Stimulated activated effector memory CD8-positive, alpha-beta T cell treated with anti-CD3 and anti-CD28 coated beads, Interleukin-12 subunit alpha, Interleukin-12 subunit beta, amount 100 ng/mL, for 72 hours (primary cell): Measurements from ENCODE around the gene INPP5A.
"Not testable (repeated sequence)": the region's sequence is repeated elsewhere in the genome, so short reads cannot be mapped to it uniquely, and the experiment has no call there.

ENCODE experiments used
- ATAC-seq: fragments of 150-1000 bp; cut with Tn5 transposase; 2 replicates; pipeline ENCODE4 v1.10.0; 2021
- DNase-seq, 2 donors: peaks; one replicate each; pipeline ENCODE4 v3.0.0; 2021 to 2022; ENCODE audit warnings: low spot score in 2 of 2
- H3K27ac Mint-ChIP-seq: one replicate; pipeline ENCODE4 v1.8.0; 2022; ENCODE audit warnings: mild to moderate bottlenecking, mixed read lengths
- H3K36me3 Mint-ChIP-seq: one replicate; pipeline ENCODE4 v1.8.0; 2022; ENCODE audit warnings: mild to moderate bottlenecking, mixed read lengths
- H3K4me1 Mint-ChIP-seq: one replicate; pipeline ENCODE4 v1.8.0; 2022; ENCODE audit warnings: mixed read lengths
- H3K4me3 Mint-ChIP-seq: one replicate; pipeline ENCODE4 v1.8.0; 2022; ENCODE audit warnings: mild to moderate bottlenecking, mixed read lengths
- H3K9me3 Mint-ChIP-seq: one replicate; pipeline ENCODE4 v1.8.0; 2022; ENCODE audit warnings: mixed read lengths

The INPP5A gene

DNA sequence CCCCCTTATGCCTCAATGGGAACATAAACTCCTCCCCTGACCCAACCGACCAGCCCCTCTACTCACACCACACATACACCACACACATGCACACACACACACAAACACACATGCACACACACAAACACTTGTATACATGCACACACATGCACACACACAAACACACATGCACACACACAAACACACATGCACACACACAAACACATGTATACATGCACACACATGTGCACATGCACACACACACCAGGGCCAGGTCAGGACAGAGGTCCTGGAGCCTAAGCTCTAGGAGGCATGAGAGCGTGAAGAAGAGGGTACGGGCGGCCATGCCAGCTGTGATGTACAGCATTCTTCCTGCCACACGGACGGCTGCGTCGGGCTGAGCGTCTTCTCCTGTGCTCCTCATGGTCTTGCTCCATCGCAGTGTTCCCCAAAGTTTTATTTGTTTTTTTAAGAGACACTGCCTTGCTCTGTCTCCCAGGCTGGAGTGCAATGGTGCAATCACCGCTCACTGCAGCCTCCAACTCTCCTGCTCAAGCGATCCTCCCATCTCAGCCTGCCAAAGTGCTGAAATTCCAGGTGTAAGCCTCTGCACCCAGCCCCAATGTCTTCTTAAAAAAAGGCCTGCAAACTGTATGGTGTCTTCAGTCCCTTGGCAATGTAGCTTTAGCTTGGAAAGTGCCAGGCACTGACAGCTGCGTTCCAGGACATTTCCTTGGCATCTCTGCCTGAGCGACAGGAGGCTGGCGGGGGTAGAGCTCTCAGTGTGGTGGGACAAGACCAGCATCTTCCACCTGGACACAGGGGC is 38.8 kb upstream of the INPP5A start:
- Mint-ChIP-seq H3K36me3 (no peaks in the 10 kb centered on the region), H3K4me1 (no peaks in the 10 kb centered on the region), H3K27ac (no peak overlapping the region), H3K9me3 (no peaks in the 10 kb centered on the region), H3K4me3 (no peak overlapping the region)
- DNase-seq: no peak
- no peak for ATAC-seq

GRCh38 chr10:132499367-132499685 is 38.3 kb upstream of the INPP5A start:
- Mint-ChIP-seq H3K9me3 (no peaks in the 10 kb centered on the region), H3K4me1 (no peaks in the 10 kb centered on the region), H3K4me3 (no peak overlapping the region), H3K36me3 (no peaks in the 10 kb centered on the region), H3K27ac (no peak overlapping the region)
- DNase-seq (no peak), ATAC-seq (no peak)

GRCh38 chr10:132500781-132501415 is 36.7 kb upstream of the INPP5A start:
- ATAC-seq (no peak), DNase-seq (no peak)
- Mint-ChIP-seq H3K36me3 (no peaks in the 10 kb centered on the region), H3K27ac (no peak overlapping the region), H3K9me3 (no peaks in the 10 kb centered on the region), H3K4me3 (no peak overlapping the region), H3K4me1 (no peaks in the 10 kb centered on the region)

DNA sequence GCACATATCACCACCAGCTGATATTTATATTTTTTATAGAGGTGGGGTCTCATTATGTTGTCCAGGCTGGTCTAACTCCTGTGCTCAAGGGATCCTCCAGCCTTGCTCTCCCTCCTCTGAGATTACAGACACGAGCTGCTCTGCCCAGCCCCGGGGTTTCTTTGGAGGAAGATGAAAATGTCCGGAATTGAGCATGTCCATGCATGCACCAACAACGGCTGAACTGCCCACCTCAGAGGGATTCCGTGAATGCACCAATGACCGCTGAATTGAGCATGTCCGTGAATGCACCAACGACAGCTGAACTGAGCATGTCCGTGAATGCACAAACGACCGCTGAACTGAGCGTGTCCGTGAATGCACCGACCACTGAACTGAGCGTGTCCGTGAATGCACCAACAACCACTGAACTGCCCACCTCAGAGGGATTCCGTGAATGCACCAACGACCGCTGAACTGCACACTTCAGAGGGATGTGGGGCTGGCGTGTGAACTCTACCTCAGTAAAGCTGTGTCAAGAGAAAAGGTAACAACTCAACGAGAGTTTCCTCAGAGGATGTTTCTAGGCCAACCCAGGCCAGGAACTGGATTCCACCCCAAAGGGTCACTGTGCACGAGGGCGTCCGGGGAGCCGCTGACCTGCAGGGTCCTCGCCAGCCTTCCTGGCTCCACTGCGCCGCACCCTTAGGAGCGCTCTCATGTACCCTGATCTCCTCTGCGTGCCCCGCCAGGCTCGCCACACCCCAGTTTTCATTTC is 34.9 kb upstream of the INPP5A start:
- Mint-ChIP-seq H3K9me3 (no peaks in the 10 kb centered on the region), H3K36me3 (no peaks in the 10 kb centered on the region), H3K4me3 (no peak overlapping the region), H3K27ac (no peak overlapping the region), H3K4me1 (no peaks in the 10 kb centered on the region)
- DNase-seq (no peak), ATAC-seq (no peak)

GRCh38 chr10:132503581-132504421 is 33.8 kb upstream of the INPP5A start:
- DNase-seq: no peak
- Mint-ChIP-seq H3K9me3 (no peaks in the 10 kb centered on the region), H3K36me3 (no peaks in the 10 kb centered on the region), H3K4me1 (no peaks in the 10 kb centered on the region), H3K27ac (no peak overlapping the region), H3K4me3 (no peak overlapping the region)
- no peak for ATAC-seq

DNA sequence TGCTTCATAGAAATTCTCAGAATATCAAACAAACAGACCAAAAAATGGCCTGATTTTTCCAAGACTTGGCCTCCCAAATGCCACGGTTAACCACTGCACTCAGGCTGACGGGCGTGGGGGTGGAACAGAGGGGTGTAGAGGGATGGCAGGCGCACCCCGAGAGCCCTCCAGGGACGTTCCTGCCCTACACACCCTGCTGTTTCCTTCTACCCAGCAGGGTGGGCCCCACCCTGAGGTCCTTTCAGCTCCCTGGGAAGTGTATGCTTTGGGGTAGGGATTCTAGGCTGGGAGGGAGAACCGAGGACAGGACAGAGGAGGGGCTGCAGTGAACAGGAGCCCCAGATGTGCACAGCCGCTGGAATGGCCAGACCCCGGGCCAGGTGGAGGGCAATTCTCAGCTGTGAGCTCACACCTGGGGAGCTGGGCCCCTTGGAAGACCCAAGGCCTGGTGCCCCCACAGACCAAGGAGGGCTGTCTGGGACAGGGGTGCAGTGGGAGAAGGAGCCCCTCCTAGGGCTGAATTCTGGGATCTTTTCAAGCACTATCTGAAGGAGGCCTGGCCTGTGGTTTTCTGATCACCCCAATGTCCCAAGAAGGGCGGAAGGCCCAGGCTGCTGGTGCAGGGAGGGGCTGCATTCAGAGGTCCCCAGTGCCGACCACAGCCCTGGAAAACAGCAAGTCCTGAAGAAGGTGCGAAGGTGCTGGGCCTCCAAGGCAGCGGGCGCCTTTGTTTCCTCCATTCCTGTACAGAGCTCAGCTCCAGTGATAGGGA is 32.9 kb upstream of the INPP5A start:
- H3K4me1 Mint-ChIP-seq: no peaks in the 10 kb centered on the region
- ATAC-seq: no peak
- no peak for DNase-seq
- no peaks in the 10 kb centered on the region for H3K9me3 Mint-ChIP-seq
- H3K4me3 Mint-ChIP-seq: no peak overlapping the region
- H3K27ac Mint-ChIP-seq: no peak overlapping the region
- H3K36me3 Mint-ChIP-seq: no peaks in the 10 kb centered on the region

- not testable (repeated sequence) for H3K4me3 Mint-ChIP-seq, H3K4me1 Mint-ChIP-seq, H3K27ac Mint-ChIP-seq, ATAC-seq, H3K36me3 Mint-ChIP-seq, DNase-seq, H3K9me3 Mint-ChIP-seq
These were observed 32.0 kb upstream of the INPP5A start for GRCh38 chr10:132505546-132505945.

DNA sequence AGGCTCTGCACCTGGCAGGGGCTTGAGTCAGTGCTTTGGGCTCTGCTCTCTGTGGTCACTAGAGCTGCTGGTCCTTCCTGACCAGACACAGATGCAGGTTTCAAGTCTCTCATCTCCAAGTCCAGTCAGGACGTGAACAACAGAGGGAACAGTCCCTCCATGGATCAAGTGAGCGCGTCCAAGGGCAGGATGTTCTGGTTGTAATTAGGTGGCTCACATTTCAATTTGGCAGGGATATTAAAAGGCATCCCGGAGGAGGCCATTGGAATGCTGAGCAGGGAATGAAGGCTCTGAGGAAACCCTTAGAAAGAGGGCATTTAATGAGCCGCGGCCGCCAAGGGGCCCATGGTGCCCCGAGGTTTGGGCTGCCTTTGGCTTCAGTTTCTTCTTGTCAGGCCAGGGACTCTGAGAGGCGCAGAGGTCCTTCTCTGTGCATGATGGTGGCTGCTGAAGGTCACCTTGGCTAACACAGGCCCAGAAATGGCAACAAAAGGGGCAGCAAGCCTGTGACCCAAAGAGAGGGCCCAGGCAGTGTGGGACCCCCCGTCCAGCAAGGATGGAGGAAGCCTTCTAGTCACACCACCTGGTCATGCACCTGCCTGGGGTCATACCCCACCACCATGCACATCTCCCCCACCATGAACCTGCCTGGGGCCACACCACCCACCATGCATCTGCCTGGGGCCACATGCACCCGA is 30.7 kb upstream of the INPP5A start:
- Mint-ChIP-seq H3K9me3 (no peaks in the 10 kb centered on the region), H3K4me3 (no peak overlapping the region), H3K4me1 (peaks cover 4% of the 10 kb centered on the region), H3K36me3 (no peaks in the 10 kb centered on the region), H3K27ac (no peak overlapping the region)
- ATAC-seq (peak; percentile 43), DNase-seq (no peak)

GRCh38 chr10:132507409-132507955 is 30.1 kb upstream of the INPP5A start:
- Mint-ChIP-seq H3K36me3 (no peaks in the 10 kb centered on the region), H3K4me1 (peaks cover 4% of the 10 kb centered on the region), H3K27ac (no peak overlapping the region), H3K4me3 (no peak overlapping the region), H3K9me3 (no peaks in the 10 kb centered on the region)
- no peak for DNase-seq
- no peak for ATAC-seq

GRCh38 chr10:132507956-132508490 is 29.6 kb upstream of the INPP5A start:
- no peaks in the 10 kb centered on the region for H3K36me3 Mint-ChIP-seq
- peak; percentile 5 for ATAC-seq
- H3K27ac Mint-ChIP-seq: no peak overlapping the region
- peaks cover 4% of the 10 kb centered on the region for H3K4me1 Mint-ChIP-seq
- H3K9me3 Mint-ChIP-seq: no peaks in the 10 kb centered on the region
- no peak for DNase-seq
- no peak overlapping the region for H3K4me3 Mint-ChIP-seq

GRCh38 chr10:132508581-132509443 is 28.8 kb upstream of the INPP5A start:
- no peak overlapping the region for H3K27ac Mint-ChIP-seq

GRCh38 chr10:132509506-132510173 is 27.9 kb upstream of the INPP5A start:
- Mint-ChIP-seq H3K27ac (no peak overlapping the region), H3K9me3 (no peaks in the 10 kb centered on the region), H3K36me3 (no peaks in the 10 kb centered on the region), H3K4me1 (peaks cover 4% of the 10 kb centered on the region), H3K4me3 (no peak overlapping the region)
- ATAC-seq (no peak), DNase-seq (no peak)

More at GRCh38 chr10:132508581-132509443, 28.8 kb upstream of the INPP5A start:
- Mint-ChIP-seq H3K36me3 (no peaks in the 10 kb centered on the region), H3K9me3 (no peaks in the 10 kb centered on the region), H3K4me1 (peaks cover 4% of the 10 kb centered on the region), H3K4me3 (no peak overlapping the region)
- DNase-seq: no peak
- ATAC-seq: no peak
